Raji (cell line): ENCODE results near the gene MACROD1.

ENCODE experiments used
- POLR2A ChIP-seq: IDR thresholded peaks from 2 replicates; pipeline ENCODE4 v1.6.1; 2011; ENCODE audit warnings: low read depth, low read length, control low read depth; ENCODE audit not compliant: insufficient read depth

Gene MACROD1

DNA sequence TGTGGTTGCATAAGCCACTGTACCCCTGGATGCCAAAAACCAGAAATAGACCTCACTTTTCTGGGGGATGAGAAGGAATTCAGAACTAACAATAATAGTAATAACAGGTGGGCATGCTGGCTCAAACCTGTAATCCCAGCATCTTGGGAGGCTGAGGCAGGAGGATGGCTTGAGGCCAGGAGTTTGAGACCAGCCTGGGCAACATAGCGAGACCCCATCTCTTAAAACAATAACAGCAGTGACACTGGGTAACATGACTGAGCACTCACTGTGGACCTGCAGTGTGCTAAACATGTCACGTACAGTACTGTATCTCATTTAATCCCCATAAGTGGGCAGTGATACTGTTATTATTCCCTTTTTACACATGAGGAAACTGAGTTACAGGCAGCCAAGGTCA lies 120.2 kb downstream of the MACROD1 start:
- TF ChIP-seq POLR2A: no peak

- TF ChIP-seq POLR2A: no peak
Measured at GRCh38 chr11:64044730-64045393, 121.1 kb downstream of the MACROD1 start.

GRCh38 chr11:64043545-64043944 lies 122.4 kb downstream of the MACROD1 start:
- TF ChIP-seq POLR2A: no peak

DNA sequence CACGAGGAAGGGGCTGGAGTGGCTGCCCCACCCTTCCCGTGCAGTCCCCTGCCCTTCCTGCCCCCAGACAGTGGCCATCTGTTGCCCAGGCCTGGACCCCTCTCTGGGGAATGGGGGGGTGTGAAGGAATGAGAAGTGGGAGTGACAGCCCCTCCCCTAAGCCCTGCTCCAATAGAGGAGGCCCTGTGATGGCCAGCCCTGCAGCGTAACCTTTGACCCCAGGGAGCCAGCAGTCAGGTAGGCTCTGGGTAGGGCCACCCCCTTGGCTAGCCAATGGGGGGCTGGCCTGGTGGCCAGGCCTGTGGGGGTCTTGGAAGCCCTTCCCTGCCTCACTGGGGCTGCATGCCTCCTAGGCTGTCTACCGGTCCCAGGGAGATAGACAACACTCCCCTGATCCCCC lies 123.6 kb downstream of the MACROD1 start:
- TF ChIP-seq POLR2A: no peak

DNA sequence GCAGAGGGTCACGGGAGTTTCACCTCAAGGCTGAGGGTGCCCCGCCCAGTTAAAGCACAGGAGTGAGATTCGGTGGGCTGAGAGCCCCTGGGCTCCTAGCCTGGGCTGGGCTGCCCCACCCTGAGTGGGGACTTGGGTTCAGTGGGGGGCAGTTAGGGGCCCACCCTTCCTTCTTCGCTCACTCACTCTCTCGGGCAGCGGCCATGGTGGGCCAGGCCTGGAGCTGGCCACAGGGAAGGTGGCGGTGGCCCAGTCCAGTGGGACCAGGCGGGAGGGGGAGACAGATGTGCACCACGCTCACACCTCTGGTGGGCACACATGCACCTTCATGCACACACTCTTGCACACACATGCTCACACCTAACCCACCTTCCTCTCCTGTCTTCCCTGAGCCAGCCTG lies 124.1 kb downstream of the MACROD1 start:
- TF ChIP-seq POLR2A: no peak

- no peak for TF ChIP-seq POLR2A
Measured at GRCh38 chr11:64040684-64041322, 125.1 kb downstream of the MACROD1 start.

GRCh38 chr11:64039012-64039665 lies 126.8 kb downstream of the MACROD1 start:
- TF ChIP-seq POLR2A: no peak

DNA sequence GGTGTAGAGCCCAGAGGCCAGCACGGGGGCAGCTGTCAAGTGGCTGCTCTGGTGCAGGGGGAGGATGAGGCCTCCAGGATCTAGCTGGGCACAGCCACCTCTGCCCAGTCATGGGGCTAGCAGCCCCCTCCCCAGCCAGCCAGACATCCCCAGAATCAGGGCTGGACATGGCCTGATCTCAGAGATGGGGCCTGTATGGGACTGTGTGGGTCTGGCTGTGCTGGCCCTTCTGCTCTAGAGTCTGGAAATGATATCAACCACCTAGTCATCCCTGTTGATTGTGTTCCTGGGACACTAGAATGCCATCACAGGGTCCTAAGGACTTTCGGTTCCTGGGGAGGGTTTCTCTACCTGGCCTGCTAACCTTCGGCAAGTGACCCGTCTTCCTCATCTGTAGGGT lies 127.4 kb downstream of the MACROD1 start:
- TF ChIP-seq POLR2A: no peak

DNA sequence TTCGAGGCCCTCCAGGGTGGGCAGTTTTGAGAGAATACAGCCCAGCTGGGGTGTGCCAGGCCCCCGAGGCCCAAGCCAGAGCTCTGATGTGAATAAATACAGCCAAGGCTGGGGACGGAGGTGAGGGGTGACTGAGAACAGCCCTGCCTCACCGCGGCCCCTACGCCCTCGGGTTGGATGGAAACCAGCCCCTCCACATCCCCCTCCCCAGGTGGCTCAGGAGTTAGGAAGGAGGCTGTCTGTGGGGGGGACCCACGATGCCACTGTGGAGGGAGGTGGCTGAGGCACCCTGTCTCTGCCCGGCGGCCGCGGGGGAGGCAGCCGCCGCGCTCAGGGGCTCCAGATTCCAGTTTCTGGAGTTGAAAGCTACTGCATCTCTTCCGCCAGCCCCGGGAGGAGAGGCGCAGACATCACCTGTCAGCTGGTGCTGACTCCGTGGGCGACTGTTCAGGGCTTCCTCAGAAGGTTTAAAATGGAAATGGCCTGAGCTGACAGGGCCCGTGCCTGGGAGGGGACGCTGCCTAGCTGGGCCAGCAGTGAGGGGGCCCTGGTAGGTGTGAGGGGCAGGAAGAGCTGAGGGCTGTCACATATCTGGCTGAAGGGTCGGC lies 128.8 kb downstream of the MACROD1 start:
- no peak for TF ChIP-seq POLR2A

- no peak for TF ChIP-seq POLR2A
Measured at GRCh38 chr11:64036087-64037026, 129.6 kb downstream of the MACROD1 start.

- no peak for TF ChIP-seq POLR2A
Measured at GRCh38 chr11:64035576-64035975, 130.3 kb downstream of the MACROD1 start, which contains the start of gene FLRT1. FLRT1 (plus strand) TSS chr11:64035931; CDS start chr11:64116268, 80,337 bp downstream.

GRCh38 chr11:64035081-64035524 lies 130.8 kb downstream of the MACROD1 start:
- no peak for TF ChIP-seq POLR2A

DNA sequence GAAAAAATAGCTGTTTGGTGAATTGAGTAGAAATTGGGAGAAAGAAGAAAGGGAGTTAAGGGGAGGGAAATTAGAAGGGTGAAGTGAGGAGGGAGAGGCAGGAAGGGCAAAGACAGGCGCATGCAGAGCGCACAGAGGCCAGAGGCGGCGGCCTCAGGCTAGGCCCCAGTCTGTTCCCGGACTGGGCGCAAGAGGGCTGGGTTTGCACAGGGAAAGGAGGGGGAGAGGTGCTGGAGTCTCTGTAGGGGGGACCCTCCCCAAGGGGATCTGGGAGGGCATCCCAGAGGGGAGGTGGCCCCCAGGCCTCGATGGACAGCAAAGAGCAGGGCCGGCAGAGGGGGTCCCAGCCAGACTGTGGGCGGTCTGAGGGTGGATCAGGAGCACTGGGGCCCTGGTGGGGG lies 131.5 kb downstream of the MACROD1 start:
- no peak for TF ChIP-seq POLR2A

DNA sequence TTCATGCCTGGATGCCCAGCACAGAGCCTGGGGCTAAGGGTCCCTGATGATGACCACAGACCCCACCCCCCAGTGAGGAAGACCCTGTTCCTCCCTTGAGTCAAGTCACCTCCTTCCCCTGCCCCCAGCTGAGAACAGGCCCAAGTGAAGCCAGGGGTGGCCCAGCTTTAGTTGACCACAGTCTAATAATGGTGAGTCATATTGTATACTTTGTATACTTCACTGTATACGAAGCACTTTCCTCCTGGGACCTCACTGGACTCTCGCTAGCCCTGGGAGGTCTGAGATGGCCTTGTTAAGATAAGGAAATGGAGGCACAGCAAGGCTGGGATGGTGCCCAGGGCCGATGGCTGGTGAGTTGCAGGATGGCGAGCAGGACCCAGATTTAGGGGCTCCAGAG lies 133.9 kb downstream of the MACROD1 start:
- no peak for TF ChIP-seq POLR2A

GRCh38 chr11:64031001-64031400 lies 134.9 kb downstream of the MACROD1 start:
- no peak for TF ChIP-seq POLR2A

DNA sequence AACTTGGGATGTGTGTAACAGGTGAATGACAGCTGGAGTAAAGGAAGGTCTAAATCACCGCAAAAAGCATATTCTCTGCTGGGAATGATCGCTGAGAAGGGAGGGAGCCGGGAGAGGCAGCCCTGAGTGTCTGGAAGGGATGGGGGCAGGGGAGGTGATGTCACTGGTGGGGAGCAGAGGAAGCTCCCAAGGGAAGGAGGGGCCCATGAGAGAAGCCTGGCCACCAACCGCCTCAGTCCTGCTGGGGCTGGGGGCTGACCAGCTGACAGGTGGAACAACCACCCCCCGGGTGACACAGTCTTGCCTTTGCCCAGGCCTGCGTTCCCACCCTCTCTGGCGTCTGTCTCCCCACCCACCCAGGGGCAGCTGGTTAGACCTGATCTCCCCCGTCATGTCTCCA lies 136.1 kb downstream of the MACROD1 start:
- no peak for TF ChIP-seq POLR2A
